HG02852 (cell line): ENCODE data around the gene ORC3.
"Not testable (repeated sequence)": the region's sequence is repeated elsewhere in the genome, so short reads cannot be mapped to it uniquely, and the experiment has no call there.

Experiments used
- ATAC-seq: cut with Tn5 transposase; IDR thresholded peaks from one replicate; pipeline ENCODE4 v1.9.1; 2021; ENCODE audit warnings: mild to moderate bottlenecking, moderate library complexity; ENCODE audit not compliant: unreplicated experiment

The ORC3 gene

DNA sequence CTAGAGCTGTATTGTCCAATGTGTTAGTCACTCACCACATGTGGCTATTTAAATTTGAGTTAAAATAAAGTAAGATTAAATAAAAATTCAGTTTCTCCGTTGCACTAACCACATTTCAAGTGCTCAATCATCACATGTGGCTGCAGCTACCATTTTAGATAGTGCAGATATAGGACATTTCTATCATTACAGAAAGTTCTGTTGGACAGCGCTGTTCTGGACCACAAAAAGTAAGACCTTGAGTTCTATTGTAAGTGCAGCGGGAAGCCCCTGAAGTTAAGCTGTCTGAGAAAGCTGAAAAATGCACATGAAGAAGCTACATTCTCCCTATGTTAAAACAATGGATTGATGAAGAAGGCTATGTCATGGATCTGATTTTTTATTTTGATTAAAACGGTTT is 1.1 kb downstream of the ORC3 start:
- ATAC-seq: no peak

DNA sequence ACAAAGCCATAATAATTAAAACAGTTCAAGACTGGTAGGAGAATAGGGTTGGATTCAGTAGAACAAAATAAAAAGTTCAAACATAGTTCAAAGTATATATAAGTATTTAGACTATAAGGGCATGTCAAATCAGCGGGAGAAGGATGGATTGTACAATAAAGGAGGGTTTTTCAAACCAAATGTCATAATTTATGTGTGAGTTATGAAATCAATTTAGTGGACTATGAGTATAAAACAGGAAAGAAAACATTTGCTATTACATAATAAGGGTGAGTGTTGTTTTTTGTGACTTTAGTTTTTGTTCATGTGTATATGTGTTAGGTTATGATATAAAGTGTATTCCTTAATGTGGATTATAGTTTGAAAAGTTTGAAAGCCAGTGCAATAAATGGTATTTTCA is 10.6 kb downstream of the ORC3 start:
- no peak for ATAC-seq

DNA sequence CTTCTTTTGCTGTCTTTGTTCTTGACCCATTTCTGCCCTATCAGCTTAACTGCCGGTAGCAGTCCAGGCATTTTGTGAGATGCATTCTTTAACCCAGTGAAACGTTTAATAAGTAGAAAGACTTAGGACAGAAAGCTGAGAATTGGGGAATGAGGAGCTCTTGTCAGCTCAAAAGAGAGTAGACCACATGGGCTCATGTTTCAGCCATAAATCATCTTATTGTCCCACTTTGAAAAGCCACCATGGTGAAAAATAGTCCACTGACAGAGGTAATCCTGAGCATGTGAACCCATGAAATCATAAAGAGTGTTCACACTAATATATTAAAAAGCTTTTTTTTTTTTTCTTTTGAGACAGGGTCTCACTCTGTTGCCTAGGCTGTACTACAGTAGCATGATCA is 16.3 kb downstream of the ORC3 start:
- ATAC-seq: no peak

DNA sequence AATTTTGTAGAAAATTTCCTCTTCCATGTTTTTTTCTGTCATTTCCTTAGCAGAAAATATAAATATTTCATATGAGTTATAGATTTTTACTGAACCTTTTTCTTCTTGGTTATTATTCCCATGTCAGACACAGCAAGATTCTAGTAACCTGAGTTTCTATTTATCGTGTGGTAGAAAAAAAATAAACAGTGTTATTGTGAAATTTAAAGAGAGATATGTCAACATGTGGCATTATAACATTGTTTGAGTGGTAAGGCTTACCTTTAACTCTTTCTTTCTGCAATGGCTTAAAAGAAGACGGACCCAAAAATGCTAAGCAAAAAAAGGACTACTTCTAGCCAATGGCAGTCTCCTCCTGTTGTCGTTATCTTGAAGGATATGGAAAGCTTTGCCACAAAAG is 18.9 kb downstream of the ORC3 start:
- no peak for ATAC-seq

DNA sequence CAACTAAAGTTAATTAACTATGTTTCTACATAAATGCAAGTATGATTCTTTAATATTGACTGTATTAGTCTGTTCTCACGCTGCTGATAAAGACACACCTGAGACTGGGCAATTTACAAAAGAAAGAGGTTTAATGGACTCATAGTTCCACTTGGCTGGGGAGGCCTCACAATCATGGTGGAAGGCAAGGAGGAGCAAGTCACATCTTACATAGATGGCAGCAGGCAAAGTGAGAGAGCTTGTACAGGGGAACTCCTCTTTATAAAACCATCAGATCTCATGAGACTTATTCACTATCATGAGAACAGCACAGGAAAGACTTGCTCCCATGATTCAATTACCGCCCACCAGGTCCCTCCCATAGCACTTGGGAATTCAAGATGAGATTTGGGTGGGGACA is 23.1 kb downstream of the ORC3 start:
- ATAC-seq: not testable (repeated sequence)

DNA sequence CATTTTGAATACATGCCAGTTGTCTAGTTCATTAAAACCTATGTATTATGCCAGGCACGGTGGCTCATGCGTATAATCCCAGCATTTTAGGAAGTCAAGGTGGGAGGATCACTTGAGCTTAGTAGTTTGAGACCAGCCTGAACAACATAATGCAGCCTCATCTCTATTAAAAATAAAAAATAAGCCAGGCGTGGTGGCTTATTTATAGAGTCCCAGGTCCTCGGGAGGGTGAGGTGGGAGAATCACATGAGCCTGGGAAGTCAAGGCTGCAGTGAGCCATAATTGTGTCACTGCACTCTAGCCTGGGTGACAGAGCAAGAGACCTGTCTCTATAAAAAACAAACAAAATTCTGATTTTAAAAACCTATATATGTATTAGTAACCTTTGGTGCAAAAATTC is 27.5 kb downstream of the ORC3 start:
- ATAC-seq: no peak

DNA sequence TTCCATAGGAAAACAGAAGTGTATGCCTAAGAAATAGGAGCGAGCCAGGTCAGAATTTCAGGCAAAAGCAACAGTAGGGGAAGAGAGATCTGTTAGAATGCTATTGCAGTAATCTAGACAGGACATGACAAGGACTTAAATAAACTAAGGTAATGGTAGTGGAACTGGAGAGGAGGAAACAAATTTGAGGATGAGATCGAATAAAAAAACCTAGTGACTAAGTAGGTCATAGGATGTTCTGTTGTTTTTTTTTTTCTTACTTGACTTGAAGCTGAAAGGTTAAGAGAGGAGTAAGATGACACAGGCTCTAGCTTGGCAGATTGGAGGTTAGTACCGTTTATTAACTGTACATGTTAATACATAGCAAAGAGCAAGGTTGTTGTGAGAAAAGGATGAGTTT is 28.6 kb downstream of the ORC3 start:
- ATAC-seq: no peak

DNA sequence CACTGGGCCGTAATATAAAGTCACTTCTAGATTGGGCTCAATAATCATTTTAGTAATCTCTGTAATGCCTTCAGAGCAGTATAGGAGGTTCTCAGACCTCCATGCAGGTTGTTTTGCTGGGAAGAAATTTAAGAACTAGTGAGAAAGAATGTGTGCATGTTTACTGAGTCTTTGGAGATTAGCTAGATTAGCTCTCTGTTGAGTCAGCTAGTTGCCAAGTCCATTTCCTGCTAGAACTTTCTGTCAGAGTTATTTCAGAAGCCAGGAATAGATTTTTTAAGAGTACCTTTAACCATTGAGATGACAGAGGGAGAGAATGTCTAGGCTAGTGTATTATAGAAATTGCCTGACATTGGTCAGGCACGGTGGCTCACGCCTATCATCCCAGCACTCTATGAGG is 33.3 kb downstream of the ORC3 start:
- no peak for ATAC-seq

DNA sequence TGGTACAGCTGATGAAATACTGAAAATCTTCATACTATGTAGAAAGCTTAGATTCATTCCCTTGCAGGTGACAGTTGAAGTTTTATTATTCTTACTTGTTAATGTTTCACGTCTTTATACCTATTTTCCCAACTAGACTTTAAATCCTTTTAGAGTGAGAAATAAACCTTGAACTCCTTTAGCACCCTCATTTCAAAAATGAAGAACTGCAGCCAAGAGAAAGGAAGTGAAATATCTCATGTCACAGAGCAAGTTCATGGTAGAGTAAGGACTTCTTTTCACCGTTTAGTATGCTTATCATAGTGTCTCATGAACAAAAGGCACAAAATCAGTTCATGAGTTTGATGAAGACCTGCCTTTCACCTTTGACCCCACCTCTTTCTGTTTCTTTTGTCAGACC is 38.5 kb downstream of the ORC3 start:
- ATAC-seq: no peak

DNA sequence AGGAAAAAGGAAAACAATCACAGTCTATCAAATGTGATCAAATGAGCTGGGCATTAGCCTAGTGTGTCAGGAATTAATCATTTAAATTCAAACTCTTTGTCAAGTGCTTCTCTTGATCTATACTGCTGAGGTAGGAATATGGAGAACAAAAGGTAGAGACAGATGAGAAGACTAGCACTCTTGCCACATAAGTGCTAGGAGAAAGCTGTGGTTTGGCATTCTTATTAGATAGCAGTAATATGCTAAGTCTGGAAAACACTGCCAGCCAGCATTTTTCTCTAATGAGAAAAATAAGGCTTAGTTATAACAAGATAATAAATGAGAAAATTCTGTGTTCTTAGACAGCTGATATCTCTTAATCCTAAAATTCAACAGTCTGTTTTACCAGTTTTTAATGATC is 38.9 kb downstream of the ORC3 start:
- no peak for ATAC-seq

DNA sequence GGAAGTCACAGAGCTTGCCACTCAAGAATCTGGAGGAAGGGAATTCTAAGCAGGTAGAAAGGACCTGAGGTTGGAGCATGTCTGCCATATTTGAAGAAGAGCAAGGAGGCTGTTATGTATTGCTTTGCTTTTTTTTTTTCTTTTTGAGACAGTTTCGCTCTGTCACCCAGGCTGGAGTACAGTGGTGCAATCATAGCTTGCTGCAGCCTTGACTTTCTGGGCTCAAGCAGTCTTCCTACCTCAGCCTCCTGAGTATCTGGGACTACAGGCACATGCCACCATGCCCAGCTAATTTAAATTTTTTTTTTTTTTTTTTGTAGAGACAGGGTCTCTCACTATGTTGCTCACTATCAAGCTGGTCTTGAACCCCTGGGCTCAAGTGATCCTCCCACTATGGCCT is 40.8 kb downstream of the ORC3 start:
- ATAC-seq: no peak

DNA sequence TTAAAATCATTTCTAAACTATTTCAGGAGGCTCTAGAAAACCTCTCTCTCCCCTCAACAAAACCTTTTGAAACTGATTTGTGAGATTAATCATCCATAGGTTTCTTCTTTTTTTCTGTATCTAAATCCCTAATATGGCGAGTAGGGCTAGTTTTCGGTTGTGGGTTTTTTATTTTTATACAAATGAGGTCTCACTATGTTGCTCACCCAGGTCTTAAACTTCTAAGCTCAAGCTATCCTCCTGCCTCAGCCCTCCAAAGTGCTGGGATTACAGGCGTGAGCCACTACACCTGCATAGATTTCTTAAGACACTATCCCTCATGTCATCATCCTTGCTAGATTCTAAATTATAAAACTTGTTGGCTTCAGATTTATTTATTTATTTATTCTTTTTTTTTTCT is 43.9 kb downstream of the ORC3 start:
- no peak for ATAC-seq

DNA sequence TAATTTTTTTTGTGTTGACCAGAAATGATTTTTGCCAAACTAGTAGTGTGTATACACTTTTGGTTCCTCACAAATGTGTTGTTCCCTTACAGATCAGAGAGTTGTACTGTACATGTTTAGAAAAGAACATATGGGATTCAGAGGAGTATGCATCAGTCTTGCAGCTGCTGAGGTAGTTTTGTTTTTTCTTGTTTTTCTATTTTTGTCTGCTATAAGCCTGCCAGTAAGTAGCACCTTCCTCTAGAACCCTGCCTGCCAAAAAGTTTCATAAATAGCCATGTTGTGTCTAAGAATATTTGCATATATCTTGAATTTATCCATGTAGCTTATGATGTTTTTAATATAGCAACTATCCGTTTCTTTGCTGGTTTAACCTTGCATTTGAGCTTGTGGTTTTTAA is 46.4 kb downstream of the ORC3 start:
- no peak for ATAC-seq

DNA sequence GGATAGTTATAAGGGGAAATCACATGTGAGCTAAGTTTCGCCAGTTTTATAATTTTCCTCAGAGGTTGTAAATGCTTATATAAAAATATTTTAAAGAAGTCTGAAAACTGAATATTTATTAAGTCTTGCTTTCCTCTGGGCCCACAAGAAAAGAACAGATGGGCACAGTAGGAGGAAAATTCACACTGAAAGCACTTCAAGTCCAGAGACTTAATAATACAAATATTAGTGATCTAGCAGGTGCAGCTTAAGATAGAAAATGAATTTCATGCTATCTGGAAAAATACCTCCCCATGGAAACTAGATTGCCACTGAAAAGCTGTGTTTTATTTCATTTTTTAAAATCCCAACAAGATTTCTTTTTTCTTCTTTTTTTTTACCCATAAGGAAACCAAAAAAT is 47.2 kb downstream of the ORC3 start:
- ATAC-seq: no peak

DNA sequence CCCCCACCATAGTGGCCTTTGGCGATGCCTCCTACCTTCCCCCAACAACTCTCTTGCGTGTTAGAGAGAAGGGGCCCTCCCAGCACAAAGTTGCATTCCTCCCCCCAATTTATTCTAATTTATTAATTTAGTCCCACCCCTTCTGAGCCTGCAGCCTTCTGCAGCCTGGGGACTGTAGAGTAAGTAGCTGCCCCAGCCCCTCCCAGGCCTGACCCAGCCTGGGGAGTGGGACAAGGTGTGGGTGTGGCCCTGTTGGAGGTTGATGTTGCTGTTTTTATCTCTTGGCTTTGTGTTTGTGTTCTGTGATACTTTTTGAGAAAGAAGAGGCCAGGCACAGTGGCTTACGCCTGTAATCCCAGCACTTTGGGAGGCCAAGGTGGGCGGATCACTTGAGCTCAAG is 49.4 kb downstream of the ORC3 start:
- ATAC-seq: no peak

DNA sequence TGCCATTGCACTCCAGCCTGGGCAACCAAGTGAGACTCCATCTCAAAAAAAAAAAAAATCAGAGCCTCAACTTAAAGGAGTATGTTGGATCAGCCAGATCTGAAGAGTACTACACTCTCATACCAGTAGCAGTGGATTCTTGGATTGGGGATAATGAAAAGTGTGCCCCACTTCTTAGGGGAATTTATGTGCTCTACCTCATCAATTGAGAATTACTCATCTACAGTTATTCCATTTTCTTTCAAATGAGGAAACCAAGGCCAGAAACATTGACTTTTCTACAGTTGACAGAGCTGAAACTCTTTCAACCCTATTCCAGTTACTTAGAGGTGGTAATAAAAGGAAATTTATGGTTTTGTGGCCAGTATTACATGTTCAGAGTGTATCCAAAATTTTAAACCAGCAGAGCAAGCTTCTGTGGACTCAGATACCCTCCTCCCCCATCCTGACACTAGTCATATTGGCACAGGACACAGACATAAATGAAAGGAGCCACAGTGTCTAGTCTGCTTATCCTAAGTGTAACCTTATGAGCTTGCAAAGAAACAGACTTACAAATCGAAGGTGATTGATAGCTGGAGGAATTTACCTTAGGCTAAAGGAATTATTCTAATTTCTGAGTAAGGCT is 51.2 kb downstream of the ORC3 start:
- no peak for ATAC-seq

DNA sequence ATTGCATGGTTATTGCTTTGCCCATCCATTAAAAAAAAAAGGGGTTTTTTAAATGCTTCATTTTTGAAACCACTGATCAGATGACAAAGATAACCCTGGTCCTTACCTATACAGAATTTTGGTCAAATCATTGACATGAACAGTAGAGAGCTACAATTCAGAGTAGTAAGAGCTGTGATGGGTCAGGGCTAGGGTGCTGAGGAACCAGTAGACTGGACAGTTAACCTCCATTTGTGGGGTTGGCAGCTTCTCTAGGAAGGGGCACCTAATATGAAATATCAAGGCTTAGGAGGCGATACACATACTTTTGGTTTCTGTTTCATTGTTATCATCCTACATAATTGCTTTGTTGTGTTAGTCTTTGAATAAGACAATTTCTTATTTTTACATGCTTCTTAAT is 55.1 kb downstream of the ORC3 start:
- ATAC-seq: no peak

DNA sequence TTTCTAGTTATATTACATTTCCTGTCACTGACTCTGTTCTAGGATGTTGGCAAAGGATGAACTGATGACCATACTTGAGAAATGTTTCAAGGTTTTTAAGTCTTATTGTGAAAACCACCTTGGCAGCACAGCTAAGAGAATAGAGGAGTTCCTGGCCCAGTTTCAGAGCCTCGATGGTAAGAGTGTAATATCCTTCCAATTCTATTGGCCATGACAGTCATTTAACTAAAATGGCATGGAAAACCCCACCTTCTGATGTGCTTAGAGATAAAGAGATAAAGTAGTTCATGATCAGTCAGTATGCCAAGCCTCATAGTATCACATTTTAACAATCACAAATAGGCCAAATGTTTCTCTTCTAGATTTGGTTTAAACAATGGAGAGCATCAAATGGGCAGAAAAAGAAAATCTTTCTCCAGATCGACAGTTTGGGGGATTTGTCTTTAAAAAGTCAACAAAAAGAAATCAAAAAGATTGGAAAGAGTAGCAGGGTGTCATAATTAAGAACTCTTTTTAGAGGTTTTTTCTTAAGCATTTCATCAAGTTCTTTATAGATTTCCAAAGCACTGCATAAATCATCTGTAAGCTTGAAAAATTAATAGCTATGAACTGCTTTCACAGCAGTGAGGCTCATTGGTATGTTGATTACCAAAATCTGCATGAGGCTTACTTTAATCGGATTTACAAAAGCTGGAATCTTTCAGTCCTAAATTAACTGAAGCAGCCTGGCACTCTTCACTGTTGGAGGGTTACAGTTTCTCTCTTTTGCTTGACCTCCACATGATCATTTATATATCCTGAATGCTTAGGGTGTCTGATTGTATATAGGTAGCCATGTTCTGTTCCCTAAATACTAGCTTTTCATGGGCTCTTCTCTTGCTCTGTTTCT is 63.4 kb downstream of the ORC3 start:
- no peak for ATAC-seq

DNA sequence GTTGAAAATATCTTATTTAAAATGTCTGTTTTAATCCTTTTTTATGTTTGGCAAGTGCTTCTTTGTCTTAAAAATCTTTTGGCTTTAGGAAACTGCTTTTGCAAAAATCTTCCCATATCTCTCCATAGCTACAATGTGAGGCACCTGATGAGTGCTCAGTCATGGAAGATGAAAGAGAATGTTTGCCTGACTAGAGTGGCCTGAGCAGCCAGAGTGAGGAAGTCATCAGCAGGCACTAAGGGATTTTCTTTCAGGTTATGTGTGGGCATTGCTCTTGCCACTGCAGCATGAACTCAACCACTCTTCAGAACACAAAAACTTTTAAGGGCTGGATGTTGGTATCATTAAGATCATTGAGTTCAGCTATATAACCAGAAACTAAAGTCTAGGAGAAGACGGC is 64.2 kb downstream of the ORC3 start:
- ATAC-seq: no peak

DNA sequence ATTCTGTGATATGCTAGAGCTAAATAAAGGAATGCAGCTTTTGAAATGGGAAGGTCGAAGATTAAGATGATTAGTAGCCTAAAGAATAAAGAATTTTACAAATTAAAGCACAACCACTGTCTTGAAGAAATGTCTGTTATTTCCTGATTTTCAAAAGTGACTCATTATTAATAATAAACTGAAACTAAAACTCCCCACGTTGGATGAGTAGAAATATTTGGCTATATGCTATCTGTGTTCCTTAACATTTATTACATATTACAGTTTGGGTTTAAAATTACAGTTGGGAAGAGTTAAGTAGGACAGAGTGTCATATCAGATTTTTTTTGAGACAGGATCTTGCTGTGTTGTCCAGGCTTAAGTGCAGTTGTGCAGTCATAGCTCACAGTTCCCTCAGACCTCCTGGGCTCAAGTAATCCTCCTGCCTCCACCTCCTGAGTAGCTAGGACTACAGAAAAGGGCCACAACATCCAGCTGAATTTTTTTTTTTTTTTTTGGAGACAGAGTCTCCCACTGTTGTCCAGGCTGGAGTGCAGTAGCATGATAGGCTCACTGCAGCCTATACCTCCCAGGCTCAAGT is 65.0 kb downstream of the ORC3 start:
- no peak for ATAC-seq

DNA sequence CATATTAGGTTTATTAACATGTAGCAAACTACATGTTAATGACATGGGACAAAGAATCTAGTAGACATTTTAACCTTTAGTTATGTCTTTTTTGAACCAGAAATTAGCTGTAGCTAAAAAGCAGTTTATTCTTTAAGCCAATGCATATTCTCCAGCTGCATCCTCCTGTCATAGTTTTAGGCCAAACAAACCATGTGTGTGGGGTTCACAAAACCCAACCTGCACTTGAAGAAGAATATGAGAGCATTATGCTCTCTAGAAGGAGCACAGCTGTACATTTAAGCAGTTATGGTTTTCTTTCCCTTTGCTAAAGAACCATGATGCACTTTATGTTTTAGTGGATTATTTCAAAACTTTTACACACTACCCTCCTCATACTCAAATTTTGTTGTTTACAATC is 65.9 kb downstream of the ORC3 start:
- no peak for ATAC-seq

DNA sequence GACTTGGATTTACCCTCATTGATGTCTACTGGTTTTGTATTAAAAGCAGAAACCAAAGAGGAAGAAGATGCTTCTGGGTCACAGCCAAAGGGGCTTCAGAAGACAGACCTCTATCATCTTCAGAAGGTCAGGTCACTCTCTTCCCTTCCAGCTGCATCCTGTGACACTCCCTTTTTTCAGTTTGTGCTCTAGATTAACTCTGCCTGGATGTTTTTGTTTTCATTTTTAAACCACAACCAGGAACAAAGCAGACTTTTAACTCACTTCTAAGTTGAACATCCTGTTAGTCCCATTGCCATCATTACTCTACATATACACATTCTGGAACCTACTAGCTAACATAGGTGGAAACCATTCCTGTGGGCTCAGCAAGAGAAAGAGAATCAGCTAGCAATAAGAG is 66.9 kb downstream of the ORC3 start:
- peak; percentile 65 for ATAC-seq
